Panc1 (cell line): ENCODE data around the gene UBC.

ENCODE experiments used
- CTCF ChIP-seq: fragments of 450-650 bp; IDR thresholded peaks from 2 replicates; pipeline ENCODE4 v1.5.1; 2017; ENCODE audit warnings: mild to moderate bottlenecking
- POLR2AphosphoS5 ChIP-seq: IDR thresholded peaks from 2 replicates; pipeline ENCODE4 v1.6.1; 2012; ENCODE audit warnings: mild to moderate bottlenecking, low read depth, low read length, moderate library complexity
- SIN3A ChIP-seq: IDR thresholded peaks from 2 replicates; pipeline ENCODE4 v1.6.1; 2012; ENCODE audit warnings: low read depth, mild to moderate bottlenecking, low read length, moderate library complexity, borderline replicate concordance; ENCODE audit not compliant: insufficient read depth

DNA sequence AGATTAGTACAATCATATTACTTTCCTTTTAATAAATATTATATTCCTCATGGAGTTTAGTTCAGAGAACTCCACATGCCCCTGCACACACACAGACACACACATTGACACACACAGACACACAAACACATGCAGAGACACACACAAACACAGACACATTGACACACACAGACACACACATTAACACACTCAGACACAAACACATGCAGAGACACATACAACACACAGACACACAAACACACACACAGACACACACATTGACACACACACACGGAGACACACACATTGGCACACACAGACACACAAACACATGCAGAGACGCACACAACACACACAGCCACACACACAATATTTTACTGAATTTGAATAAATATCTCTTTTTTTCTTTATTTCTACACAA lies 38.3 kb downstream of the UBC start:
- no peak for TF ChIP-seq POLR2AphosphoS5
- TF ChIP-seq CTCF: no peak
- TF ChIP-seq SIN3A: no peak
